Measurements from ENCODE around the gene PTMS. TPM values are rescaled to one million over a fixed set of nuclear protein-coding genes. Genes with fewer than 3 reads are reported as not detected.
A peak's percentile ranks its signal among the peaks of the same experiment; 100 is the strongest.

PTMS gene
- total and polyA plus RNA-seq, 8 donors, result 22.8 to 363 (median 156) TPM

GRCh38 chr12:6764011-6764828 lies 1.9 kb upstream of the PTMS start:
- intact Hi-C loops (cut with DNase I; ENCODE audit: low total_unique reads), result no loop called here
- TF ChIP-seq EP300 (IDR thresholded peaks at IDR 0.05), result no peak
- peak; percentile 20 to 32 (median 20) for TF ChIP-seq POLR2AphosphoS5 (IDR thresholded peaks at IDR 0.05)
- TF ChIP-seq CTCF (IDR thresholded peaks at IDR 0.05), result no peak
- no peak for TF ChIP-seq POLR2A (IDR thresholded peaks at IDR 0.05)
- Histone ChIP-seq H3K27me3 (no peaks in the 10 kb centered on the region), H3K9me3 (no peaks in the 10 kb centered on the region), H3K4me1 (peaks cover 46 to 65% (median 53%) of the 10 kb centered on the region in 4 donors), H3K4me3 (peak overlapping the region; percentile 18 to 28 (median 27)), H3K36me3 (no peaks in the 10 kb centered on the region), H3K27ac (peak overlapping the region; percentile 75 to 96 (median 91))
- peak; percentile 86 to 97 for DNase-seq
- 3 to 8% (median 3%) methylated on average over 15 to 16 of the region's 16 CpGs for WGBS, 5 donors

GRCh38 chr12:6765048-6765633 lies 1.0 kb upstream of the PTMS start:
- WGBS, 5 donors, result 21 to 29% (median 23%) methylated on average over 7 of the region's 7 CpGs
- Histone ChIP-seq H3K27ac (peak overlapping the region; percentile 85 to 96 (median 91)), H3K4me1 (peaks cover 52 to 67% (median 62%) of the 10 kb centered on the region in 4 donors)

DNA sequence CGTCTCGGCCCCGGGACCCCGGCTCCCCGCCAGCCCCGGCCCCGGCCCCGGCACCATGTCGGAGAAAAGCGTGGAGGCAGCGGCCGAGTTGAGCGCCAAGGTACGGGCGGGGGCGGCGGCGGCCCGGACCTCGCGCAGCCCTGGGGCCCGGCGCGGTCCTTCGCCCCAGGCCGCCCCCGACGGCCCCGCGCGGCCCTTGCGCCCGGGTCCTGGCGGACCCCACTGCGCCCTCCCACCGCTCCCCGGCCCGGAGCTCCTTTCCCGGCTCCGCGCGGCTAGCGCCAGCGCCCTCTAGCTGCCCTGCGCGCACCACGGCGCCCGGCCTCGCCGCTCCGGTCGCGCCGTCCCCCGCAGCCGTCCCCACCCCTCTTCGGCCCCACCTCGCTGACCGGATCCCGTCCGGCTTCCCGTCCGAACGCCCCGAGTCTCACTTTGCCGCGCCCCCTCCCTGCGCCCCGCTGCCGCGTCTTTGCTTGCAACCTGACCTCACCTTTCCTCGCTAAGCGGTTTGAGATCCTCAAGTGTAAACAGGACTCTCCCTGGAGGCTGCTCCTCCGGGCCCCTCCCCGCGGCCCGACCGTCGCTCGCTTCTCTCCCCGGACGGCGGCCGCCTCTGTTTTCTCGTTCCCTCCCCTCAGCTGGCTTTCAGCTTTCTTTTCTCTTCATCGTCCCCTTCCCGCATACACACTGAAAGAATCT lies 637 bp downstream of the PTMS start:
- Histone ChIP-seq H3K4me1 (peaks cover 57 to 81% (median 74%) of the 10 kb centered on the region in 4 donors), H3K4me3 (peak overlapping the region; percentile 63 to 78 (median 78)), H3K36me3 (peaks cover 12 to 23% (median 19%) of the 10 kb centered on the region in 4 donors), H3K27ac (peak overlapping the region; percentile 85 to 96 (median 91)), H3K27me3 (no peaks in the 10 kb centered on the region), H3K9me3 (no peaks in the 10 kb centered on the region)
- 0 to 2% (median 1%) methylated on average over 54 to 83 of the region's 88 CpGs for WGBS, 5 donors
- peak in 5 of 7 experiments; percentile 13 to 89 (median 64) for TF ChIP-seq CTCF (IDR thresholded peaks at IDR 0.05)
- TF ChIP-seq EP300 (IDR thresholded peaks at IDR 0.05), result no peak
- peak; percentile 15 to 55 (median 52) for TF ChIP-seq POLR2AphosphoS5 (IDR thresholded peaks at IDR 0.05)
- TF ChIP-seq POLR2A (IDR thresholded peaks at IDR 0.05), result no peak
- intact Hi-C loops (cut with DNase I; ENCODE audit: low total_unique reads), result no loop called here
- DNase-seq, result peak; percentile 79 to 95

More at GRCh38 chr12:6765048-6765633, 1.0 kb upstream of the PTMS start:
- intact Hi-C loops (cut with DNase I; ENCODE audit: low total_unique reads), result no loop called here
- Histone ChIP-seq H3K4me3 (peak overlapping the region; percentile 63 to 78 (median 78)), H3K27me3 (no peaks in the 10 kb centered on the region), H3K36me3 (peaks cover 6 to 8% (median 7%) of the 10 kb centered on the region in 4 donors), H3K9me3 (no peaks in the 10 kb centered on the region)
- TF ChIP-seq CTCF (IDR thresholded peaks at IDR 0.05) (no peak), POLR2A (IDR thresholded peaks at IDR 0.05) (no peak), EP300 (IDR thresholded peaks at IDR 0.05) (no peak), POLR2AphosphoS5 (IDR thresholded peaks at IDR 0.05) (no peak)
- no peak for DNase-seq
